Mononuclear cell (primary cell): Measurements from ENCODE around the gene PSMC3. TPM values are rescaled to one million over a fixed set of nuclear protein-coding genes. Genes with fewer than 3 reads are reported as not detected.

Experiments
- H3K27me3 ChIP-seq: 2 replicates; pipeline ENCODE4 v1.6.0; 2011; ENCODE audit warnings: low read length, control low read depth; ENCODE audit not compliant: insufficient read depth
- H3K4me1 ChIP-seq: 2 replicates; pipeline ENCODE4 v1.5.1; 2011; ENCODE audit warnings: mild to moderate bottlenecking, low read length, control low read depth; ENCODE audit not compliant: insufficient read depth
- H3K4me3 ChIP-seq: 2 replicates; pipeline ENCODE4 v1.5.1; 2011; ENCODE audit warnings: mild to moderate bottlenecking, low read length, moderate library complexity
- H3K9me3 ChIP-seq: 2 replicates; pipeline ENCODE4 v1.5.1; 2011; ENCODE audit warnings: low read depth, mild to moderate bottlenecking, control low read depth, low read length
- total RNA-seq: library from RNA; depleted of rRNA; stranded (reverse); fragments of >200 nt; gene quantifications from one replicate; pipeline ENCODE4 v1.2.3, GENCODE V29; 2012

PSMC3 gene
- total RNA-seq, 1 donor = 48.7 TPM

DNA sequence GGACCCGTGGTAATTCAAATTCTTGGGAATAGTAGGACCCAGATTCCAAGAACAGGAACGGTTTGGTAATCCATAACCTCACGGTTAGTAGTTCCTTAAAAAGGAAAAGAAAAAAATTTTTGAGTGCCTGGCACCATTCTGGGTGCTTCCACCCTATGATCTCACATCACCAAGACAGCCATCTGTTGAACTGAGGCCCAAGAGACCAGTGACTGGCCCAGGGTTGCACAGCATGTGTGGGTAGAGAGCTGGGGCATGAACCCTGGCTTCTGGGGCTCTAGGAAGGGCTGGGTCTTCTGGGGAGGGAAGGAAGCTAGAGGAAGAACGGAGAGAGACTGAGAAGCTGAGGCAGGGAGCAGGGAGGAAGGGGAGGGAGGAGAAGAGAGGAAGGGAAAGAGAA lies 43.2 kb downstream of the PSMC3 start:
- Histone ChIP-seq H3K4me1 (peaks cover 49% of the 10 kb centered on the region), H3K27me3 (no peaks in the 10 kb centered on the region), H3K9me3 (no peaks in the 10 kb centered on the region), H3K4me3 (no peak overlapping the region)

DNA sequence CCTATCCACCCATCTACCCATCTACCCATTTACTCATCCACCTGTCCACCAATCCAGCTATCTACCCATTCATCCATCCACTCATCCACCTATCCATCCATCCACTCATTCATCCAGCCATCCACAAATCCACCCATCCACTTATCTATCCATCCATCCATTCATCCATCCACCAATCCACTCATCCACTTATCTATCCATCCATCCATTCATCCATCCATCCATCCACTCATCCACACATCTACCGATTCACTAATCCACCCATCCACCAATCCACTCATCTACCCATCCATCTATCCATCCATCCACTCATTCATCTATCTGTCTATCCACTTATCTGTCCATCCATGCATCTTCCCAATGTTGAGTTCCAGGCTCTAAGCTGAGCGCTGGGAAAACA lies 46.2 kb downstream of the PSMC3 start:
- Histone ChIP-seq H3K27me3 (no peaks in the 10 kb centered on the region), H3K9me3 (no peaks in the 10 kb centered on the region), H3K4me3 (no peak overlapping the region), H3K4me1 (peaks cover 40% of the 10 kb centered on the region)

DNA sequence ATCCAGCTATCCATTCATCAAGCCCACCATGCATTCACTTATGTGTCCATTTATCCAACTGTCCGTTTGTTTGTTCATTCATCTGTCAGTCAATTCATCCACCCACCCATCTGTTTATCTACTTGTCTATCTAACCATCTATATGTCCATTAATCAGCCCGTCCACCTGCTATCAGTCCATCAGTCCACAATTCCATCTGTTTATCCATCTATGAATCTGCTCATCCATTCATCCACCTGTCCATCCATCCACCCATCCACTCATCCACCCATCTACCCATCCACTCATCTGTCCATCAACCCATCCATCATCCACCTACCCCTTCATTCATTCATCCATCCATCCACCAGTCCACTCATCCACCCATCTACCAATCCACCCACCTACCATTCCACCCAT lies 46.9 kb downstream of the PSMC3 start:
- Histone ChIP-seq H3K9me3 (no peaks in the 10 kb centered on the region), H3K4me1 (peaks cover 48% of the 10 kb centered on the region), H3K27me3 (no peaks in the 10 kb centered on the region), H3K4me3 (no peak overlapping the region)

DNA sequence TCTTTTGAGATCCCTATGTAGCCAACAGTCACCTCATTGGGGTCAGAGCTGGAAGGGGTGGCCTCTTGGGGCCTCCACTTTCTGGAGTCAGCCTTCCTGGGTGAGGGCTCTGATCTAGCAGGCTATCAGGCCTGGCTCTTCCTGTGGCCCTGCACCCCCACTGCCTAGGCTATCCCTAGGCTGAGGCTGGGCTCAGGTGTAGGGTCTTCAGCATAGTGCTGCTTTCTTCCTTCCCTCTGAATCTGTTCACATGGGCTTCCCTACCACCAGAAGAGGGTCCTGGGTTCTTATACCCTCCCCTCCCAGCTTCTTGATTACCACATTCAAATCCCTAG lies 47.4 kb downstream of the PSMC3 start:
- peaks cover 52% of the 10 kb centered on the region for H3K4me1 ChIP-seq
- no peaks in the 10 kb centered on the region for H3K9me3 ChIP-seq
- H3K4me3 ChIP-seq = peak overlapping the region; percentile 85
- no peaks in the 10 kb centered on the region for H3K27me3 ChIP-seq

- Histone ChIP-seq H3K4me1 (peaks cover 52% of the 10 kb centered on the region), H3K27me3 (no peaks in the 10 kb centered on the region), H3K4me3 (peak within 1 kb of the TSS; percentile 85), H3K9me3 (no peaks in the 10 kb centered on the region)
Observed at GRCh38 chr11:47378010-47378835, 48.0 kb downstream of the PSMC3 start, which contains the start of gene SPI1. Gene SPI1 (minus strand): TSS chr11:47378547. CDS start chr11:47378353, 194 bp downstream.

- Histone ChIP-seq H3K9me3 (no peaks in the 10 kb centered on the region), H3K4me3 (peak overlapping the region; percentile 85), H3K27me3 (no peaks in the 10 kb centered on the region), H3K4me1 (peaks cover 50% of the 10 kb centered on the region)
Observed at GRCh38 chr11:47377571-47378009, 48.6 kb downstream of the PSMC3 start.

DNA sequence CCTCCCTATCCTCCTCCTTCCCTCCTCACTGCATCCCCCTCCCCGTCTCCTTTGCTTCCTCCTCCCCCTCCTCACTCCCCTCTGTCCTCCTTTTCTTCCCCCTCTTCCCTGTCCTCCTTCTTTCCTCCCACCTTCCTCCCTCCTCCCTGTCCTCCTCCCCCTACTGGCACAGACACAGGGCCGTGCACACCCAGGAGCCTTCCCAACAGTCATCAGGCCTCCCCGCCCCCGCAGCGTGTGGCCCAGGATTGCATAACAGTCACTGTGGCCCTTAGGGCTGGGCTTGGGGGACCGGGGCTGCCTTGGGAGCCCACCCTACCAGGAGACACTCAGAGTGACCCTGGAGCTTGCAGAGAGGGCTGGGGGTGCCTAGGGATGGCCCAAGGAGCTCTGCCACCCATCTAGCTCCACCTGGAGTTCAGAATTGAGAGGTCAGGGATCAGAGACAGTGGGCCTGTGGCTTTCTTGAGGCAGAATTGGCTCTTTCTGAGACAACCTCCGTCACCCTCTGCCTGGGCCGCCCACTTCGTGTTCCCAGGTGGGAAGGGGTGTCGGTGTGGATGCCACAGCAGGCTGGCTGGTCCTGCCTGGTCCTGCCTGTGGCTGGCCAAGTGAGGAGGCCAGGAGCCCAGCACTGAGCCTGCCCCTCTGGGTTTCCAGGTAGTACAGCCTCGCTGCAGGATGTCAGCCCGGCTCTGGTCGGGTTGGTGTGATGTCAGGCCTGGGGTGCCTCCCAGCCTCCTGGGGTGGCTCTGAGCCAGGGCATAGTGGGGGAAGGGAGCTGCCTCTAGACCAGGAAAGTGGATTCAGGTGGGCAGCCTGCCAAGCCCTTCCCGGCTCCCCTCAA lies 49.5 kb downstream of the PSMC3 start:
- peaks cover 53% of the 10 kb centered on the region for H3K4me1 ChIP-seq
- H3K27me3 ChIP-seq = no peaks in the 10 kb centered on the region
- H3K9me3 ChIP-seq = no peaks in the 10 kb centered on the region
- peak overlapping the region; percentile 85 for H3K4me3 ChIP-seq

DNA sequence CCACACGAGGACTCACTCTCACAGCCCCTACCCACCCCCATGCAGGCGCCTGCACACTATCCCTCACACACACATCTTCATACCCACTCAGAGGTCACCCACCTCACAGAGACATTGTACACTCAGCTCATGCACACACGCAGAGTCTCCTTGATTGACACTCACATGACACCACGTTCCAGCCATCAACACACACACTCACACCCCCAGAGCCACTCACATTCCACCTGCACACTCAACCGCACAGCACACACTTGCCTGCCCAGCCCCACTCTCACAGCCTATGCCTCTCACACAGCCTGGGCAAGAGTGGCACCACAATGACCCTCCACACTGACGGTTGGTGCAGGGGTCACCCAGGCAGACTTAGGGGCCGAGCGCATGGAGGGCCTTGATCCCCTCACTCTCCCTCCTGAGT lies 50.1 kb downstream of the PSMC3 start:
- peak overlapping the region; percentile 85 for H3K4me3 ChIP-seq
- no peaks in the 10 kb centered on the region for H3K9me3 ChIP-seq
- no peaks in the 10 kb centered on the region for H3K27me3 ChIP-seq
- peaks cover 56% of the 10 kb centered on the region for H3K4me1 ChIP-seq

DNA sequence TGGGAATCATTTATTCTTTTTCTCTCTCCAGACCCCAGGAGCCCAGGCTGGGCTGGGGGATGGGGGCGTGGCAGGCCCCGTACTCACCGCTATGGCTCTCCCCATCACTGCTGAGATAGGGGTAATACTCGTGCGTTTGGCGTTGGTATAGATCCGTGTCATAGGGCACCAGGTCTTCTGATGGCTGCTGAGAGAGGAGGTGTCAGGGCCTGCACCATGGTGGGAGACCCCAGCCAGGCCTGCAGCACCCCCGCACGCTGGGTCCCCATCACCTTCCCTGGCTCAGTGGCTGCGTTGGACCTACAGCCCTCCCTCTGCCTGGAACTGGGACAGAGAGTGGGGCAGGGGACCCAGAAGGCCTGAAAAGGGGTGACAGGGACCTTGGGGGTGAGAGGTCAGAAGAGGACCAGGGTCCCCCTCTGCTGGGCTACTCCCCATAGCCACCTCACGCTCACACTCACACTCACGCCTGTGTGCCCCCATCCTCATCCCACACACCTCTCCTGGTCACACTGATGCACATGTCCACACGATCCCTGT lies 50.6 kb downstream of the PSMC3 start:
- H3K27me3 ChIP-seq = no peaks in the 10 kb centered on the region
- H3K9me3 ChIP-seq = no peaks in the 10 kb centered on the region
- H3K4me1 ChIP-seq = peaks cover 56% of the 10 kb centered on the region
- H3K4me3 ChIP-seq = peak overlapping the region; percentile 85

DNA sequence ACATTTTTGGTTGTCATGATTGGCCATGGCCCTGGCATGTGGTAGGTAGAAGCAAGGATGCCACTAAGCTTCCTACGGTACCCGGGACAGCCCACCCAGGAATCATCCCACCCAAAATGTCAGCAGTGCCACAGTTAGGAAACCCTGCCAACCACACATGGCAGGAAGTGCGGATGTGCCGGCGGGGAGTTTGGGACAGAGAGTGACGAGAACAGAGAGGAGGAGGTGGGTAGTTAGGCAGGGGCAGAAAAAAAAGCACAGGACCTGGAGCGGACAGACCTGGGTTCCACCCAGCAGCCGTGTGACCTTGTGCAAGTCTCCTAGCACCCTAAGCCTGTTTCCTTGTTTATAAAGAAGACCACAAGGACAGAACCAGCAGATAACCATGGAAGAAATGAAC lies 51.2 kb downstream of the PSMC3 start:
- H3K9me3 ChIP-seq = no peaks in the 10 kb centered on the region
- H3K4me3 ChIP-seq = peak overlapping the region; percentile 85
- peaks cover 57% of the 10 kb centered on the region for H3K4me1 ChIP-seq

GRCh38 chr11:47374720-47375019 lies 51.6 kb downstream of the PSMC3 start:
- no peaks in the 10 kb centered on the region for H3K9me3 ChIP-seq
- no peaks in the 10 kb centered on the region for H3K27me3 ChIP-seq
- peaks cover 61% of the 10 kb centered on the region for H3K4me1 ChIP-seq
- H3K4me3 ChIP-seq = peak overlapping the region; percentile 85

More for the DNA sequence above, 51.2 kb downstream of the PSMC3 start:
- no peaks in the 10 kb centered on the region for H3K27me3 ChIP-seq

DNA sequence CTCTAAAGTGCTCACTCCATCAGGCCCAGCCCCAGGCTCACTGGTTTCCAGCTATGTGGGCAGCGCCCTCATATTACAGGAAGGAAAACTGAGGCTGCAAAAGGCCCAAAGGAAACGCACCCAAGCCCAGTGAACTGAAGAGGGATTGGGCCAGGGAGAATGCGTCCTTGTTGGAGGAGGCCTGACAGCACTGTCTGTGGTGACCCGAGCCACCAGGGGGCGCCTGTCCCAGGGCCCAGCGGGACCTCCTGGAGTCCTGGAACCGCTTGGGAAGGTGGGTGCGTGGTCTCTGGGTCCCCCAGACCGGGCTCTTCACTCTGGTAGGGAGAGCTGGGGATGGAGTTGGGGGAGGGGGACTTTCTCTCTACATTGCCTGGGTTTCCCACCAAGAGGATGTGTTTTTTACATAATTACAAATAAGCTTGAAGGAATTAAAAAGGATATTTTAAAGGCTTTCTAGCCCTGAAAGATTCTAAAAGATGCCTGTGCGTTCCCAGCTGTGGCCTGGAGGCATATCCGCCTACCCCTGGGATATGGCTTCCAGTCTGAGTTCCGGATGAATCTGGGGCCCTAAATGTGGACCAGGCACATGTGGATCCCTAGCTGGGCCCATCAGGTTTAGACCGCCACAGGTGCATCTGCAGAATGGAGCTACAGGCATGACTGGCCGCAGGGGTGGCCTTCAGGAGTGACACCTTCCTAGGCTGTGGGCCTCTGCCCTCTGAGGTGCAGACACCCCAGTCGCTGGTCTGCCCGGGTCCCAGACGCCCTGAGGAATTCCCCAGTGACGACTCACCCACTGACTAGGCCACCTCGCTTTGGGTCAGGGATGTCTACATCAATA lies 52.1 kb downstream of the PSMC3 start:
- H3K4me3 ChIP-seq = peak overlapping the region; percentile 85
- peaks cover 58% of the 10 kb centered on the region for H3K4me1 ChIP-seq
- no peaks in the 10 kb centered on the region for H3K27me3 ChIP-seq
- H3K9me3 ChIP-seq = no peaks in the 10 kb centered on the region

- Histone ChIP-seq H3K4me1 (peaks cover 57% of the 10 kb centered on the region), H3K9me3 (no peaks in the 10 kb centered on the region), H3K27me3 (no peaks in the 10 kb centered on the region), H3K4me3 (no peak overlapping the region)
Observed at GRCh38 chr11:47372422-47372821, 53.8 kb downstream of the PSMC3 start.

GRCh38 chr11:47369676-47370075 lies 56.6 kb downstream of the PSMC3 start:
- Histone ChIP-seq H3K4me3 (no peak overlapping the region), H3K9me3 (no peaks in the 10 kb centered on the region), H3K27me3 (no peaks in the 10 kb centered on the region)

More at GRCh38 chr11:47369676-47370075, 56.6 kb downstream of the PSMC3 start:
- H3K4me1 ChIP-seq = peaks cover 67% of the 10 kb centered on the region
